Right atrium auricular region (tissue), 2 donors: ENCODE results near the gene METAP1D. TPM values are rescaled to one million over a fixed set of nuclear protein-coding genes. Genes with fewer than 3 reads are reported as not detected.
A peak's percentile ranks its signal among the peaks of the same experiment; 100 is the strongest.

Source experiments
- DNase-seq: peaks from one replicate; pipeline ENCODE4 v3.0.0-alpha.2; 2019; ENCODE audit warnings: low spot score
- H3K27ac ChIP-seq, 2 donors: fragments of 200-600 bp; sonication (generic); 1 replicate in 1 of 2; 2 replicates in 1 of 2; pipeline ENCODE4 v1.5.1; 2016 to 2019
- H3K27me3 ChIP-seq, 2 donors: fragments of 200-600 bp; sonication (generic); one replicate each; pipeline versions ENCODE4 v1.5.1 to v1.6.0; 2017 to 2019
- H3K36me3 ChIP-seq: fragments of 200-600 bp; sonication (generic); one replicate; pipeline ENCODE4 v1.5.1; 2016
- H3K4me1 ChIP-seq, 2 donors: fragments of 200-600 bp; sonication (generic); one replicate each; pipeline versions ENCODE4 v1.5.1 to v1.6.0; 2017 to 2019
- H3K4me3 ChIP-seq, 2 donors: fragments of 200-600 bp; sonication (generic); 1 replicate in 1 of 2; 2 replicates in 1 of 2; pipeline ENCODE4 v1.5.1; 2017 to 2019; ENCODE audit warnings: mild to moderate bottlenecking in 1 of 2, moderate library complexity in 1 of 2
- H3K9me3 ChIP-seq, 2 donors: fragments of 200-600 bp; sonication (generic); one replicate each; pipeline ENCODE4 v1.5.1; 2019
- total RNA-seq, 2 donors: library from RNA; depleted of rRNA; stranded (reverse); fragments of >200 nt; gene quantifications; one replicate each; pipeline ENCODE4 v1.1.0, GENCODE V29; 2016
- TF ChIP-seq, protein P1 (sequence below), 2 donors: fragments of 200-600 bp; sonication (generic); IDR thresholded peaks; one replicate each; pipeline ENCODE4 v1.5.1; 2019; ENCODE audit warnings: antibody characterized with exemption in 2 of 2

Gene METAP1D
- 1 to 10 TPM; 2.3 to 4.7 TPM for total RNA-seq

DNA sequence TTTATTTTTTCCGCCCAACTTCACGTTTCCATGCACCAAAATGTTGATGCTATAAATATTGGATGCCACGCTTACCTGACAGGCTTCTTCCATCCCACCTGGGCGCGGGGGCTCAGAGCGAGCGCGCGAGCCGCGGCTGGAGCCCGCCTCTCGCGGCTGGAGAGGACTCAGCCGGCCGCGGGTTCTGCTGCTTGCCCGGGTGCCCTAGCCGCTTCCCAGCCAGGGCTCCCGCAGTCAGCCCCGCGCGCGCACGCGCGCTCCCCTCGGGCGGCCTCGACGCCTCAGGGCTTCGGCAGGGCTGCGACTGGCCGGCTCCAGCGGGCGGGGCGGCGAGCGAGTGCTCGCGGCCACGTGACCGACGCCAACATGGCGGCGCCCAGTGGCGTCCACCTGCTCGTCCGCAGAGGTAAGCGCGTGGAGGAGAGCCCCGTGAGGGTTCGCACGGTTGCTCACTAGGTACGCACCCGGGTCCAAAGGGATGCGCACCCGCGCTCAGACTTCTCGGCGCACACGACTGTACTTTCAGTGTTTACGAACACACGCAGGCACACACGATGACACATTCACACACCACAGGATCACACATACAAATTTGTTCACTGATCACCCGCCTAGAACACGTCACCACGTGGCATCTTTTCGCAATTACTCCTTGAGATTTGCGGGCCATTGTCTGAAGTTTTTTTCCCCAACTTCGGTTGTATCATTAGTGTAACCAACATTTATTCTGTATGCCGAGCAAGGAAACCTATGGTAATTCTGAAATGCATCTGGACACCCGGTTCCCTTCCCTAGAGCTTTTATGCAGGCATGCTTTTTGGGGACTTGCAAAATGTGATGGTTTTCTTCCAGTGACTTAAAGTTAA, at the start of gene METAP1D:
Gene METAP1D, plus strand, starts transcription at position 350 of the 866 bp plus-strand sequence. Its CDS starts 17 bp downstream, at position 367.
- H3K27ac ChIP-seq: peak within 1 kb of the TSS in 1 of 2 donors; percentile 14
- peak; percentile 84 for DNase-seq
- TF ChIP-seq, protein P1, sequence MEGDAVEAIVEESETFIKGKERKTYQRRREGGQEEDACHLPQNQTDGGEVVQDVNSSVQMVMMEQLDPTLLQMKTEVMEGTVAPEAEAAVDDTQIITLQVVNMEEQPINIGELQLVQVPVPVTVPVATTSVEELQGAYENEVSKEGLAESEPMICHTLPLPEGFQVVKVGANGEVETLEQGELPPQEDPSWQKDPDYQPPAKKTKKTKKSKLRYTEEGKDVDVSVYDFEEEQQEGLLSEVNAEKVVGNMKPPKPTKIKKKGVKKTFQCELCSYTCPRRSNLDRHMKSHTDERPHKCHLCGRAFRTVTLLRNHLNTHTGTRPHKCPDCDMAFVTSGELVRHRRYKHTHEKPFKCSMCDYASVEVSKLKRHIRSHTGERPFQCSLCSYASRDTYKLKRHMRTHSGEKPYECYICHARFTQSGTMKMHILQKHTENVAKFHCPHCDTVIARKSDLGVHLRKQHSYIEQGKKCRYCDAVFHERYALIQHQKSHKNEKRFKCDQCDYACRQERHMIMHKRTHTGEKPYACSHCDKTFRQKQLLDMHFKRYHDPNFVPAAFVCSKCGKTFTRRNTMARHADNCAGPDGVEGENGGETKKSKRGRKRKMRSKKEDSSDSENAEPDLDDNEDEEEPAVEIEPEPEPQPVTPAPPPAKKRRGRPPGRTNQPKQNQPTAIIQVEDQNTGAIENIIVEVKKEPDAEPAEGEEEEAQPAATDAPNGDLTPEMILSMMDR (IDR thresholded peaks at IDR 0.05): peak in 1 of 2 donors; percentile 22

DNA sequence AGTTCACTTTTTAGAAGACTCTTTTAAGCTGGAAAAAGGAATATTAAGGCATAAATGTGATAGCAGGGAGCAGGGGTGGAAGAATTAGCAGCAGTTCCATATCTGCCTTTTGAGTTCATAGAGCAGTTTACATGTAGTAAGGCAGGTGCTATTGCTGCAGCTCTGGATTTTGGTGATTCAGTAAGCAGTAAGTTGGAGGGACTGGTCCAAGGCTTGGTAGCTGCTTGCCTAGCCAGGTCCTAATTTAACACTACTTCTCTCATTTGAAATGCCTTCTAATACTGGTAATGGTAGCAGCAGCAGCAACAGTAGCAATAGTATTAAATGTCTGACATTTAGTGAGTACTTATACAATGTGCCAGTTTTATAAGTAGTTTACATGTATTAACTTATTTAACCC, 47.5 kb upstream of the METAP1D start:
- H3K4me3 ChIP-seq: no peak overlapping the region
- no peaks in the 10 kb centered on the region for H3K27me3 ChIP-seq
- no peak for DNase-seq
- H3K27ac ChIP-seq: no peak overlapping the region
- H3K4me1 ChIP-seq: no peaks in the 10 kb centered on the region
- H3K9me3 ChIP-seq: no peaks in the 10 kb centered on the region
- TF ChIP-seq, protein P1 (IDR thresholded peaks at IDR 0.05): no peak
- H3K36me3 ChIP-seq: no peaks in the 10 kb centered on the region

More for the DNA sequence above, at the start of gene METAP1D:
- Histone ChIP-seq H3K36me3 (no peaks in the 10 kb centered on the region), H3K27me3 (no peaks in the 10 kb centered on the region), H3K4me3 (peak within 1 kb of the TSS; percentile 71 to 79), H3K9me3 (no peaks in the 10 kb centered on the region), H3K4me1 (peaks cover 0 to 13% of the 10 kb centered on the region in 2 donors)

DNA sequence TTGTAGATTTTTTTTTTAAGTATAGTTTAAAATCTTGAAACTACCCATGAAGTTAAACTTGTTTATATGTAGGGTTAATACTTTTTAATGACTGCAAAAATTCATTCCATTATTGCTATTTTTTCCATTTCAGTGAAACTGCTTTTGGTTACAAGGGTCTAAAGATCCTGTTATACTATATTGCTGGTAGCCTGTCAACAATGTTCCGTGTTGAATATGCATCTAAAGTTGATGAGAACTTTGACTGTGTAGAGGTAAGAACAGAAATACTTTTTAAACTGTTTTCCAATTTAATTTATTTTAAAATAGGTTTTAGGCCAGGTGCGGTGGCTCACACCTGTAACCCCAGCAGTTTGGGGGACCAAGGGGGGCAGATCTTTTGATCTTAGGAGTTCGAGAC, 47.0 kb upstream of the METAP1D start:
- H3K4me3 ChIP-seq: no peak overlapping the region
- no peaks in the 10 kb centered on the region for H3K4me1 ChIP-seq
- H3K36me3 ChIP-seq: no peaks in the 10 kb centered on the region
- H3K27me3 ChIP-seq: no peaks in the 10 kb centered on the region
- no peaks in the 10 kb centered on the region for H3K9me3 ChIP-seq
- TF ChIP-seq, protein P1 (IDR thresholded peaks at IDR 0.05): no peak
- no peak overlapping the region for H3K27ac ChIP-seq
- no peak for DNase-seq

DNA sequence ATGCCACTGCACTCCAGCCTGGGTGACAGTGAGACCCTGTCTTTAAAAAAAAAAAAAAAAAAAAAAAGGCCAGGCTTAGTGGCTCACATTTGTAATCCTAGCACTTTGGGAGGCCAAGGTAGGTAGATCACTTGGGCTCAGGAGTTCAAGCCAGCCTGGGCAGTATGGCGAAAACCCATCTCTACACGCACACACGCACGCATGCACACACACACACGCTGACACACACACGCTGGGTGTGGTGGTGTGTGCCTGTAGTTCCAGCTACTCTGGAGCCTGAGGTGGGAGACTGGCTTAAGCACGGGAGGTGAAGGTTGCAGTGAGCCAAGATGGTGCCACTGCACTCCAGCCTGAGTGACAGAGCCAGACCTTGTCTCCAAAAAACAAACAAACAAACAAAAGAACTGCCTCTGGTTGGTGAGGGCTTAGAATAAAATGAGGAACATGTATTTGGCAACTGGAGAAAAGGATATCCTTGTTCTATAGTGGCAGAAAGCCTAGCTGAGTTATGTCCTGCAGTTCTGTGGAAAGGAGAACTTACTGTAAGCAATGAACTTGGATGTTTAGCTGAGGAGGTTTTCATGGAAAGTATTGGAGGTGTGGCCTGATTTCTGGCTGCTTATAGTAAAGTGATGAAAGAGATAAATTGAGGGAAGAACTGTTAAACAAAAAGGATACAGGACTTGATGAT, 43.5 kb upstream of the METAP1D start:
- H3K27me3 ChIP-seq: no peaks in the 10 kb centered on the region
- no peak for DNase-seq
- H3K27ac ChIP-seq: no peak overlapping the region
- H3K9me3 ChIP-seq: no peaks in the 10 kb centered on the region
- no peak overlapping the region for H3K4me3 ChIP-seq
- TF ChIP-seq, protein P1 (IDR thresholded peaks at IDR 0.05): no peak
- H3K36me3 ChIP-seq: no peaks in the 10 kb centered on the region
- no peaks in the 10 kb centered on the region for H3K4me1 ChIP-seq

DNA sequence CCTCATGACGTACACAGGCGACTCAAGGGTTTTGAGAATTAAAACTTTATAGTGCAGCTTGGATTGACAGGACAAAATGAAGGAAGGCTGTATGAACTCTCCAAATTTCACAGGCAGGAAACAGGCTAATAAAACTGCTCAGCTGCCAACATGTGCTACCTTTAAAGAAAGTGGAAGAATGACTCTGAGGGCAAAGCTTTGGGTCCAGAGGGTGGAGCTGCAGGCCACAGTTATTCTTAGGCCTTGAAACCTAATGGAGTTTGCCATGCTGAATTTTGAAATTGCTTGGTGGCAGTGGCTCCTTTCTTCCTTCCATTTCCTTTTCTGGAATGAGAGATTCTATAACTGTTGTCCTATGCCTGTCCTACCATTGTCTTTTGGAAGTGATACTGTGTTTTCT, 42.7 kb upstream of the METAP1D start:
- Histone ChIP-seq H3K4me1 (no peaks in the 10 kb centered on the region), H3K36me3 (no peaks in the 10 kb centered on the region), H3K27me3 (no peaks in the 10 kb centered on the region), H3K9me3 (no peaks in the 10 kb centered on the region), H3K27ac (no peak overlapping the region), H3K4me3 (no peak overlapping the region)
- DNase-seq: no peak
- TF ChIP-seq, protein P1 (IDR thresholded peaks at IDR 0.05): no peak
